Nephron progenitor cell (in vitro differentiated cells): ENCODE data around the gene TMF1.

Source experiments
- DNase-seq: peaks from one replicate; pipeline ENCODE4 v3.0.0; 2021
- H3K27ac Mint-ChIP-seq: 2 replicates; pipeline ENCODE4 v1.8.0; 2021; ENCODE audit warnings: mild to moderate bottlenecking, moderate library complexity, mixed read lengths
- H3K27me3 Mint-ChIP-seq: 2 replicates; pipeline ENCODE4 v1.8.0; 2021; ENCODE audit warnings: mild to moderate bottlenecking, low read depth, mixed read lengths; ENCODE audit not compliant: poor library complexity
- H3K36me3 Mint-ChIP-seq: 2 replicates; pipeline ENCODE4 v1.8.0; 2021; ENCODE audit warnings: low read depth, mixed read lengths
- H3K4me1 Mint-ChIP-seq: 2 replicates; pipeline ENCODE4 v1.8.0; 2021; ENCODE audit warnings: mixed read lengths
- H3K4me3 Mint-ChIP-seq: 2 replicates; pipeline ENCODE4 v1.8.0; 2021; ENCODE audit warnings: mild to moderate bottlenecking, moderate library complexity, mixed read lengths
- H3K9me3 Mint-ChIP-seq: 2 replicates; pipeline ENCODE4 v1.8.0; 2021; ENCODE audit warnings: mild to moderate bottlenecking, moderate library complexity, mixed read lengths
- TF ChIP-seq, protein P1 (sequence below): fragments of 200-600 bp; sonication (generic); IDR thresholded peaks from 2 replicates; pipeline ENCODE4 v1.5.0; 2021; ENCODE audit warnings: antibody characterized with exemption

TMF1 gene

DNA sequence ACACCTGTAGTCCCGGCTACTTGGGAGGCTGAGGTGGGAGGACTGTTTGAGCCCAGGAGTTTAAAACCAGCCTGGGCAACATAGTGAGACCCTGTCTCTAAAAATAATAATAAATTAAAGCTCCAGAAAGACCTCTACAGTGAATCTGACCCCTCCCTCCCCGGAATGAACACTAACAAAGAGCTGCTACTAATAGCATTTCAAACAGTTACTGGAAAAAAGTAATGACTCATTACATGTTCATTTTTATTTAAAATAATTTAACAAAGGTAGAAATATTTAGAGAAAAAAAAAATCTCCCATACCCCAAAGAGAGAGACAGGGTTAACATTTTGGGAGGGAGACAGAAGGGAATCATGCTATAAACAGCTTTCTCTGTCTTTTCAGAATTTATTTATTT, 30.2 kb upstream of the TMF1 start:
- TF ChIP-seq, protein P1, sequence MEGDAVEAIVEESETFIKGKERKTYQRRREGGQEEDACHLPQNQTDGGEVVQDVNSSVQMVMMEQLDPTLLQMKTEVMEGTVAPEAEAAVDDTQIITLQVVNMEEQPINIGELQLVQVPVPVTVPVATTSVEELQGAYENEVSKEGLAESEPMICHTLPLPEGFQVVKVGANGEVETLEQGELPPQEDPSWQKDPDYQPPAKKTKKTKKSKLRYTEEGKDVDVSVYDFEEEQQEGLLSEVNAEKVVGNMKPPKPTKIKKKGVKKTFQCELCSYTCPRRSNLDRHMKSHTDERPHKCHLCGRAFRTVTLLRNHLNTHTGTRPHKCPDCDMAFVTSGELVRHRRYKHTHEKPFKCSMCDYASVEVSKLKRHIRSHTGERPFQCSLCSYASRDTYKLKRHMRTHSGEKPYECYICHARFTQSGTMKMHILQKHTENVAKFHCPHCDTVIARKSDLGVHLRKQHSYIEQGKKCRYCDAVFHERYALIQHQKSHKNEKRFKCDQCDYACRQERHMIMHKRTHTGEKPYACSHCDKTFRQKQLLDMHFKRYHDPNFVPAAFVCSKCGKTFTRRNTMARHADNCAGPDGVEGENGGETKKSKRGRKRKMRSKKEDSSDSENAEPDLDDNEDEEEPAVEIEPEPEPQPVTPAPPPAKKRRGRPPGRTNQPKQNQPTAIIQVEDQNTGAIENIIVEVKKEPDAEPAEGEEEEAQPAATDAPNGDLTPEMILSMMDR, result no peak
- Mint-ChIP-seq H3K27ac (no peak overlapping the region), H3K36me3 (peaks cover 8% of the 10 kb centered on the region), H3K4me3 (peak overlapping the region; percentile 53), H3K4me1 (peaks cover 76% of the 10 kb centered on the region), H3K9me3 (no peaks in the 10 kb centered on the region), H3K27me3 (peaks cover 2% of the 10 kb centered on the region)
- DNase-seq, result no peak

DNA sequence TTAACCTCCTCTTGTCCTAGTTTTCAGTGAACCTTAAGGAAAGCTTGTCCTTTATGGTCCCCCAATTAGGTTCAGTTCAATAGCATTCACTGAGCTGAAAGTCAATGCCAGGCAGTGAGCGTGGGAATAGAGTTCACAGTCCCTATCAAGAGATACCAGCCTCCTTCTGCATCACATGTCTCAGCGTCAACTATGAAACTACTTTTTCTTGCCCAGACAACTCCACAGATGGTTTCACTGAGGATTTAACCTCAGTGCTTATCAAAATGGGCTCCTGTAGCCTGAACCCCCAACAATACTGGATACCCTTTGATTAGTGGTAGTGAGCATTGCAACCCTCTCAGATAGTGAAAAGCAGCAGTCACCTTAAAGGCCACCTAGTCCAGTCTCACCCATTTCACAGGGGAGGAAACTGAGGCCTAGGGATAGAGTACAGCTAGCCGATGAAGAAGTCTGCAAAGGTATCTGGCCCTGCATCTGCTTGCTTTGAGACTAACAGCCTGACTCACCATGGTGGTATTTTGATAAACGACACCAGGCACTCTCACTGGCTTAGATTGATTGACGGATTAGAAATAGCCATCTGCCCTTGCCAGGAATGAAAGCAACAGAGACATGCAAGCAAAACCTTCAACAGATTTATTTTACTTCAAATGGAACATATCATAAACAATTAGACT, 29.6 kb upstream of the TMF1 start:
- DNase-seq, result no peak
- peak overlapping the region; percentile 16 for H3K27ac Mint-ChIP-seq
- peaks cover 79% of the 10 kb centered on the region for H3K4me1 Mint-ChIP-seq
- peaks cover 14% of the 10 kb centered on the region for H3K36me3 Mint-ChIP-seq
- TF ChIP-seq, protein P1, result no peak
- H3K4me3 Mint-ChIP-seq, result peak overlapping the region; percentile 14
- peaks cover 2% of the 10 kb centered on the region for H3K27me3 Mint-ChIP-seq
- H3K9me3 Mint-ChIP-seq, result no peaks in the 10 kb centered on the region

DNA sequence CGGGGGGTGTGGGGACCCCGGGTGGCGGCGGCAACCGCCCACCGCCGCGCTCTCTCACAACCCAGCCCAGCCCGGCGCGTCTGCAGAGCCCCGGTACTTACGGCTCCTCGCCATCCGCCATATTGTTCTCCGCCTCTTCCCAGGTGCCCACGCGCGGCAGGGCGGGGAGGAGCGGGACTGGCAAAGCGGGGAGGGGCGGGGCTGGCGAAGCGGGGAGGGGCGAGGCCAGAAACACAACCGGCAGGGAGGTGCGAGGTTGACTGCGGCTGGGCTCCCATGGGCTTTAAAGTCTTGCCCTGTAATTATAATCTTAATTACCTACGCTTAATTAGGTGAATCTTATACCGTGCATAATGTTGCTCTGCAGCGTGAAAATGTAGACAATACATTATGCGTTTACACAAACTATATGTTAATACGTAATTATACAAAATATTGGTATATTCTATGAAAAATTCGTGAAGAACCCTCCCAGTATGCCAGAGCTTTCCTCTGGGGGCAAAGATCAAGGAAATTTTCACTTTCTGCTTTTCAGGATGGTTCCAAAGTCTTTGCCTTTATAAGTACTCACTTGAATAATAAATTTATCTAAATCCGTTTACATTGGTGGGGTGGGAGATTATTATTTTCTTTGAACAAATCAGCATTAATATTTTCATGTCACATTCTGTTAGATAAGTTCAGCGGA, 28.2 kb upstream of the TMF1 start, which contains the start of gene UBA3:
TSS of gene UBA3 (minus strand) at position 133 of the 688 bp plus-strand sequence. CDS start at position 121, 12 bp downstream.
- TF ChIP-seq, protein P1, result no peak
- Mint-ChIP-seq H3K36me3 (peaks cover 21% of the 10 kb centered on the region), H3K27ac (peak within 1 kb of the TSS; percentile 65), H3K4me3 (peak within 1 kb of the TSS; percentile 90), H3K4me1 (peaks cover 70% of the 10 kb centered on the region), H3K9me3 (no peaks in the 10 kb centered on the region), H3K27me3 (peaks cover 2% of the 10 kb centered on the region)
- peak; percentile 91 for DNase-seq

DNA sequence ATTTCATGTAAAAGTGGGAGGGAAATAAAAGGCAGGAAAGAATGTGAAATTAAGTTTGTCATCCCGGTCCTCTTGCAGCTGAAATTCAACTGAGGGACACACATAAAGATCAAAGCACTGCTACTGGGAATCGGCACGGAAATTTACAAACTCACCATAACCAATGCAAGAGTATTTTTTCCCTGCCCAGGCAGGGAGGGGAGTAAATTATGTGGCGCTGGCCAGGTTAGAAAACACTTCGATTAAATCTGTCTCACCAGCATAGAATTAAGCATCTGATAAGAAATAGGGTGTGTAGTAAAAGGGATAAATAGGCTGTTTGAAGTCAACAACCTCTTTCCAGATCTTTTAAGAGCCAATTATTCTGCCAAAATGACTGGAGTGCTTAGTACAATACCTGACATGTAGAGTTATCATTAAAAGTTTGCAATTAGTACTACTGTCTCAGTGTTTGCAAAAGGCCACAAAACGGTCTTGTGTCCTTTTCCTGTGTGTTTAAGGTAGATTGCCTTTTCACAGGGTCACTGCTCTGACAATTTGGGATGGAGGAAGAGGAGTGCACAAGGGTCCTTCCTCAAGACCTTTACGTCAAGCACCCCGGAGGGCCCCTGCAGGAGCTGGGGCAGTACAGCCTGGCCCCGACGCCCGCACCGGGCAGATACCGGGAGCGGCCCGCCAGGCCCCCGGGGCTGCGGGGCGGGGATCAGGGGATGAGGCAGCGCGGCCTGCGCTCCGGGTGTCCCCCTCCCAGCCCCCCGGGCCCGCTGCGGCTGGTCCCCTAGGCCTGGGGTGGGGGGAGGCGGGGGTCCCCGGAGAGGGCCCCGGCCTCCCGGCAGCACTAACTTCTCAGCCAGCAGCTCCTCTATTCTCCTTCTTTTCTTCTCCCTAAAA, 27.4 kb upstream of the TMF1 start:
- H3K9me3 Mint-ChIP-seq, result no peaks in the 10 kb centered on the region
- peaks cover 27% of the 10 kb centered on the region for H3K36me3 Mint-ChIP-seq
- peak overlapping the region; percentile 90 for H3K4me3 Mint-ChIP-seq
- TF ChIP-seq, protein P1, result no peak
- peak overlapping the region; percentile 65 for H3K27ac Mint-ChIP-seq
- DNase-seq, result peak; percentile 40
- no peaks in the 10 kb centered on the region for H3K27me3 Mint-ChIP-seq
- H3K4me1 Mint-ChIP-seq, result peaks cover 66% of the 10 kb centered on the region

DNA sequence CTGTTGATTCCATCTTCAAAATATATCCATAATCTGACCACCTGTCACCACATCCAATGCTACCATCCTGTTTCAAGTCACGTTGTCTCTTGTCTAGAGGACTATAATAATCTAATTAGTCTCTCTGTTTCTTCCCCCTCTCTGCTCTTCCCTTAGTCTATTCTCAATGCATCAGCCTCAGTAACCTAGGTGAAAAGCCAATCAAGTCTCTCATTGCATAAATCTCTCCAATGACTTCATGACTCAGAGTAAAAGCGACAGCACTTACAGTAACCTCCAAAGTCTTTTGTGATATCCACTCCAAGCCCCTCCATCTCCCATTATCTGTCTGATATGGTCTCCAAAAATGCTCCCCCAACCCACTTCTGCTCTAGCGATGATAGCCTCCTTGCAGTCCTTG, 20.8 kb upstream of the TMF1 start:
- no peak overlapping the region for H3K4me3 Mint-ChIP-seq

More for the DNA sequence above, 20.8 kb upstream of the TMF1 start:
- Mint-ChIP-seq H3K4me1 (peaks cover 9% of the 10 kb centered on the region), H3K27me3 (no peaks in the 10 kb centered on the region), H3K36me3 (peaks cover 62% of the 10 kb centered on the region), H3K9me3 (no peaks in the 10 kb centered on the region), H3K27ac (peak overlapping the region; percentile 0)
- TF ChIP-seq, protein P1, result no peak
- DNase-seq, result no peak
